GF-D8 (cell line): ENCODE measurements around the gene ZBTB39.
"Not testable (repeated sequence)": the region's sequence is repeated elsewhere in the genome, so short reads cannot be mapped to it uniquely, and the experiment has no call there.

Experiments
- DNase-seq: peaks from one replicate; lab custom pipeline; 2025; lab: John Stamatoyannopoulos, UW

ZBTB39 gene

DNA sequence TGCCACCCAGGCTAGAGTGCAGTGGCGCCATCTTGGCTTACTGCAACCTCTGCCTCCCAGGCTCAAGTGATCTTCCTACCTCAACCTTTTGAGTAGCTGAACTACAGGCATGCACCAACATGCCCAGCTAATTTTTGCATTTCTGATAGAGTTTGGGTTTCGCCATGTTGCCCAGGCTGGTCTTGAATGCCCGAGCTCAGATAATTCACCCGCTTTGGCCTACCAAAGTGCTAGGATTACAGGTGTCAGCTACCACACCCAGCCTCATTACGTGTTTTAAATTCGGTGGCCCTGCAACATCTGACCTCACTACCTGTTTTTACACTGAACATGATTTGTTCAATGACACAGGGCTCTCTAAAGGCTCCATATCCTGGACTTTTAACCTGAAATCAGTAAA lies 26.1 kb downstream of the ZBTB39 start:
- DNase-seq, result no peak

DNA sequence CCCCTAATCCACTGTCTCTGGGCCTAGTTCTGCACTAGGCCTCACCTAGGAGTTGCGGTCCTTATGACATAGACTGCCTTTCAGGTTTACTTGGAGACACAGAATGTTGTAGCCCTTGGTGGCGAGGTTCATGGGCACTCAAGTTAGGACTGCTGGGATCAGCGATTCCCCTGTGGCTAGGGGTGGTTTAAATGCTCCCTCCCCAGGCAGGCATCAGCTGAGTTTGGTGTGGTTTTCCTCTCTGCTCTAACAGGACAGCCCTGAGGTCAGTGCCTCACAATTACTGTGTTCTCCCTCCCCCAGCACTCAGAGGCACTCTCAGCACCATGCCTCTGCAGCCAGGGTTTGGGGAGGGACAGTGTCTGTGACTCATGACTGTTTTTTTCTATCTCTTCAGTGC lies 26.7 kb downstream of the ZBTB39 start:
- DNase-seq, result no peak

DNA sequence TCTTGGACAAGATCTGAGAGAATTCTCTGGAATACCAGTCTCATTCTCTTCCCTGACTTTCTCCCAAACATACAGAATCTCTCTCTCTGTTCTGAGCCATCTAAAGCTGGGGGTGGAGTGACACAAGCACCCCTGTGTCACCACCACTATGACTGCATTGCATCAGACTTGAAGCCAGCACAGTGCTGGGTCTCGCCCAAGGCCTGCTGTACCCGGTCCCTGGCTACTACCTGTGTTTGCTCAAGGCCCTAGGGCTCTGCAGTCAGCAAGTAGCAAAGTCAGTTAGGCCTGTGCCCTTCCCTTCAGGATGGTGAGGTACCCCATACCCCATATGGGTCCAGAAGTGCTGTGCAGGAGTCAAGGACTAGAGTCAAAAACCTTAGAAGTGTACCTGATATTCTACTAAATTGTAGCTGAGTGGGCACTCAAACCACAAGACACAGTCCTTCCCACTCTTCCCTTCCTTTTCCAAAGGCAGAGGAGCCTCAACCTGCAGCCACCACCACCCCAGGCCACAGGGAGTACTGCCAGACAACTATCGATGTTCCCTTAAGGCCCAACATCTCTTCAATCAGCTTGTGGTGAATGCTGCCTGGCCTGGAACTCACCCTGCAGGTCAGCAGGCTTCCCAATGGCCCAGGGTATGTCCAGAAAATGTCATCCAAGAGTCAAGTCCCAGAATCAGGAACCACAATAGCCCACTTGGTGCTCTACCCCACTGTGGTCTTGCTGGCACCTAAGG lies 27.8 kb downstream of the ZBTB39 start:
- DNase-seq, result no peak

DNA sequence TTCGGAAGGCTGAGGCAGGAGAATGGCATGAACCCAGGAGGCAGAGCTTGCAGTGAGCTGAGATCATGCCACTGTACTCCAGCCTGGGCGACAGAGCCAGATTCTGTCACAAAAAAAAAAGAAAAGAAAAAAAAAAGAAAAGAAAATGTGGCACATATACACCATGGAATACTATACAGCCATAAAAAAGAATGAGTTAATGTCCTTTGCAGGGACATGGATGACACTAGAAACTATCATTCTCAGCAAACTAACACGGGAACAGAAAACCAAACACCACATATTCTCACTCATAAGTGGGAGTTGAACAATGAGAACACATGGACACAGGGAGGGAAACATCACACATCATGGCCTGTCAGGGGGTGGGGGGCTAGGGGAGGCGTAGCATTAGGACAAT lies 29.0 kb downstream of the ZBTB39 start:
- DNase-seq, result not testable (repeated sequence)

DNA sequence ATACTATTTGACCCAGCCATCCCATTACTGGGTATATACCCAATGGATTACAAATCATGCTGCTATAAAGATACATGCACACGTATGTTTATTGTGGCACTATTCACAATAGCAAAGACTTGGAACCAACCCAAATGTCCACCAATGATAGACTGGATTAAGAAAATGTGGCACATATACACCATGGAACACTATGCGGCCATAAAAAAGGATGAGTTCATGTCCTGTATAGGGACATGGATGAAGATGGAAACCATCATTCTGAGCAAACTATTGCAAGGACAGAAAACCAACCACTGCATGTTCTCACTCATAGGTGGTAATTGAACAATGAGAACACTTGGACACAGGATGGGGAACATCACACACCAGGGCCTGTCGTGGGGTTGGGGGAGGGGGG lies 32.1 kb downstream of the ZBTB39 start:
- DNase-seq, result not testable (repeated sequence)

DNA sequence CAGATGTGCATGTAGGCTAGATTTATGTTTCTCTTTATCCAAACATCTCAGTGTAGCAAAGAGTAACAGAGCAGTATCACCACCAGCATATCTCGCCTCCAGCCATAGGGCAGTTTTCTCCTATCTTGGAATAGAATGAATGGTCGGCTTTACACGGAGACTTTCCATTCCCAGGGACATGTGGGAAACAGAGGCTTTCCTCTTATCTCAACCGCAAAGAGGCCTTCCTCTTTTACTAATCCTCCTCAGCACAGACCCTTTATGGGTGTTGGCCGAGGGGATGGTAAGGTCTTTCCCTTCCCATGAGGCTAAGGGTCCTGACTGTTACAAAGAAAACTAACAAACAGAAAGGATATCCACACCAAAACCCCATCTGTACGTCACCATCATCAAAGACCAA lies 37.4 kb downstream of the ZBTB39 start:
- not testable (repeated sequence) for DNase-seq

DNA sequence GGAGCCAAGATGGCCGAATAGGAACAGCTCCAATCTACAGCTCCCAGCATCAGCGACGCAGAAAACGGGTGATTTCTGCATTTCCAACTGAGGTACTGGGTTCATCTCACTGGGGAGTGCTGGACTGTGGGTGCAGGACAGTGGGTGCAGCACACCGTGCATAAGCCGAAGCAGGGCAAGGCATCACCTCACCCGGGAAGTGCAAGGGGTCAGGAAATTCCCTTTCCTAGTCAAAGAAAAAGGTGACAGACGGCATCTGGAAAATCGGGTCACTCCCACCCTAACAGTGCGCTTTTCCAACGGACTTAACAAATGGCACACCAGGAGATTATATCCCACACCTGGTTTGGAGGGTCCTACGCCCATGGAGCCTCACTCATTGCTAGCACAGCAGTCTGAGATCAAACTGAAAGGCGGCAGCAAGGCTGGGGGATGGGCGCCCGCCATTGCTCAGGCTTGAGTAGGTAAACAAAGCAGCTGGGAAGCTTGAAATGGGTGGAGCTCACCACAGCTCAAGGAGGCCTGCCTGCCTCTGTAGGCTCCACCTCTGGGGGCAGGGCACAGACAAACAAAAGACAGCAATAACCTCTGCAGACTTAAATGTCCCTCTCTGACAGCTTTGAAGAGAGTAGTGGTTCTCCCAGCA lies 40.2 kb downstream of the ZBTB39 start:
- DNase-seq, result not testable (repeated sequence)

DNA sequence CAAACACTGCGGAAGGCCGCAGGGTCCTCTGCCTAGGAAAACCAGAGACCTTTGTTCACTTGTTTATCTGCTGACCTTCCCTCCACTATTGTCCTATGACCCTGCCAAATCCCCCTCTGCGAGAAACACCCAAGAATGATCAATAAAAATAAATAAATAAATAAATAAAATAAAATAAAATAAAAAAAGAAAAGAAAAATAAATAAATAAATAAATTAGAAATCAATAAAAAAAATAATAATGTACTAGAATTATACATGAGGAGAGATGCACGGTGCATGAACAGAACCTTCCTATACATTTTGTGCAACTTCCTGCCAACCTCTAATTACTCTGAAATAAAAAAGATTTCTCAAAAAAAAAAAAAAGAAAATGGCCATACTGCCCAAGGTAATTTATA lies 41.2 kb downstream of the ZBTB39 start:
- DNase-seq, result not testable (repeated sequence)

DNA sequence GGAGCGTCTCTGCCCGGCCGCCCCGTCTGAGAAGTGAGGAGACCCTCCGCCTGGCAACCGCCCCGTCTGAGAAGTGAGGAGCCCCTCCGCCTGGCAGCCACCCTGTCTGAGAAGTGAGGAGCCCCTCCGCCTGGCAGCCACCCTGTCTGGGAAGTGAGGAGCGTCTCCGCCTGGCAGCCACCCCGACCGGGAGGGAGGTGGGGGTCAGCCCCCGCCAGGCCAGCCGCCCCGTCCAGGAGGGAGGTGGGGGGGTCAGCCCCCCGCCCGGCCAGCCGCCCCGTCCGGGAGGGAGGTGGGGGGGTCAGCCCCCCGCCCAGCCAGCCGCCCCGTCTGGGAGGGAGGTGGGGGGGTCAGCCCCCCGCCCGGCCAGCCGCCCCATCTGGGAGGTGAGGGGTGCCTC lies 42.8 kb downstream of the ZBTB39 start:
- DNase-seq, result not testable (repeated sequence)

DNA sequence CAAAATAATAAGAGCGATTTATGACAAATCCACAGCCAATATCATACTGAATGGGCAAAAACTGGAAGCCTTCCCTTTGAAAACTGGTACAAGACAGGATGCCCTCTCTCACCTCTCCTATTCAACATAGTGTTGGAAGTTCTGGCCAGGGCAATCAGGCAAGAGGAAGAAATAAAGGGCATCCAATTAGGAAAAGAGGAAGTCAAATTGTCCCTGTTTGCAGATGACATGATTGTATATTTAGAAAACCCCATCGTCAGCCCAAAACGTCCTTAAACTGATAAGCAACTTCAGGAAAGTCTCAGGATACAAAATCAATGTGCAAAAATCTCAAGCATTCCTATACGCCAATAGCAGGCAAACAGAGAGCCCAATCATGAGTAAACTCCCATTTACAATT lies 44.1 kb downstream of the ZBTB39 start:
- DNase-seq, result not testable (repeated sequence)

DNA sequence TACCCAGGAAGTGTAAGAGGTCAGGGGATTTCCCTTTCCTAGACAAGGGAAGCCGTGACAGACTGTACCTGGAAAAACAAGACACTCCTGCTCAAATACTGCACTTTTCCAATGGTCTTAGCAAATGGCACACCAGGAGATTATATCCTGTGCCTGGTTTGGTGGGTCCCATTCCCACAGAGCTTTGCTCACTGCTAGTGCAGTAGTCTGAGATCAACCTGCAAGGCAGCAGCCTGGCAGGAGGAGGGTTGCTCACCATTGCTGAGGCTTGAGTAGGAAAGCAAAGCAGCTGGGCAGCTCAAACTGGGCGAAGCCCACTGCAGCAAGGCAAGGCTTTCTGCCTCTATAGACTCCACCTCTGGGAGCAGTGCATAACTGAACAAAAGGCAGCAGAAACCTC lies 47.9 kb downstream of the ZBTB39 start:
- no peak for DNase-seq

DNA sequence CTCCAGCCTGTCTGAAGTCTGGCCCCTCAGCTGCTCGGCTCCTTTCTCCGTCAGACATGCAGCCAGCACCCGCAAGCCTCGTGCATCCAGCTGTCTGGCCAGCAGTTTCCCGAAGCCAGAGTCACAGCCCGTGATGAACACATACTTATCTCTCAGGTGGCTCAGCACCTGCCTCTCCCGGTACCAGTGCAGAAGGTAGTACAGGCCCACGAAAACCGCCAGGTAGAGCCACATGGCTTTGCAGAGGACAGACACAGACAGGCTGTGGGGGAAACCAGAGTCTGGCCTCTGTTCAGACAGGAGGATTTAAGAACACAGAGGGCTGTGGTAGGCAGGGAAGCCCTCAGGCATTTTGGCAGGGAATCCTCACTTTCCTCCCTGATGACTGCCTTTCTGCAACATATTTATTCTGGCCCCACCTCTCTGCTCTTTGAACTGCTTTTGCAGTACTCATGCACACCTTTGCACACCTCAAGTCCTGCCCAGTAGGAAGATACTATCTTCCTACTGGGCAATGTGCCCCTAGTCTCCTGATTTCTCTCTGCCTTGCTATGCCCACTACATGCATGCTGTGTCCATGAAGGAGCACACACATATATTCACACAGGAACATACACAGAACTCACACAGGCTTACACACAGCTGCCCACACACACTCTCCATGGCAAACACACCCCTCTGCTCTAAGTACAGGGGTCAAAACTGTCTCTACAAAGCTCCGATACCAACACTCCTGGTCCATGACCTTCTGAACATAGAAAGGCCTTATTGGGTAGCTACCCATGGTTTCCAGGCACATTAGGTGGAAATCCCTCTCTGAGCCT lies 48.9 kb downstream of the ZBTB39 start, which contains the start of gene RDH16:
Gene RDH16 (minus strand): TSS at position 380 of the 824 bp plus-strand sequence. CDS start 146 bp downstream, at position 234.
- DNase-seq, result no peak

DNA sequence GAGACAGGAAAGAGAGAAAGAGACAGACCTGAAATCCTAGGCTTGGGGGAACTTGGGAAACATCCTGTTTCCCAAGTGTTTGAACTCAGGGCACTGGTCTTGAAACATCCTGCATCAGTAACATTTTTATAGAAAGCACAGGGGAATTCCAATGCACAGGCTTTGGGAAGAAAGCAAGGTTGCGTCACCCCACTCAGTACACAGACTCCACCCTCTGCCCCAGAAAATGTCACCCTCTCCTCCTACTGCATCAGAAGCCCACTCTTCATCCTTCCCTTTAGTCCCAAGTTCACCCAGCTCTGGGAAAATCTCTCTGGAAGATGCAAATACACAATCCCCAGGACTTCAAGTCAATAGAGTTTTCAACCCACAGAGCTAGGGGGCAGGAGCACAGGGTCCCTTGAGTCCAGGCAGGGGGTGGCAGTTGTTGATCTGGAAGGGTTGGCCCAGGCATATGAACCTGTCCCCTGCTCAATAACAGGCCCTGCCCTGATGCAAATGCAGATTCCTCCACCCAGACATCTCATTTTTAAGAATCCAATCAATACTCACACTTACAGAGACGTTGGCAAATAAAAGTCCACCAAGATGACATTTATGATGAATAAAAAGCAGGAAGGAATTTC lies 50.6 kb downstream of the ZBTB39 start:
- no peak for DNase-seq

DNA sequence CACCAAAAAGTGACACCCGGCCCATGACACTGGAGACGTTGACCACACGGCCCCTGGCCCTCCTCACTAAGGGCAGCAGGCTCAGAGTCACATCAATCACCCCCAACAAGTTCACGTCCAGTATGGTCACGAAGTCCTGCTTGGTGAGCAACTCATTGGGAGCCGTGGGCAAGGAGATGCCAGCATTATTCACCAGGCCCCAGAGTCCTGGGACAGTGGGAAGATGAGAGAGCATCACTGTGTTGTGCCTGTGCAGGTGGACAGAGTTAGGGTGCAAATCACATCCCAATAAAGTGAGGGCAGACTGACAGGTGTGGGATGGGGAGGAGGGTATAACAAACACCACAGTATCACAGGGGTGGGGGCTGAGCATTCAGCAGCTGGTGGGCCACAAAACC lies 51.4 kb downstream of the ZBTB39 start:
- no peak for DNase-seq

DNA sequence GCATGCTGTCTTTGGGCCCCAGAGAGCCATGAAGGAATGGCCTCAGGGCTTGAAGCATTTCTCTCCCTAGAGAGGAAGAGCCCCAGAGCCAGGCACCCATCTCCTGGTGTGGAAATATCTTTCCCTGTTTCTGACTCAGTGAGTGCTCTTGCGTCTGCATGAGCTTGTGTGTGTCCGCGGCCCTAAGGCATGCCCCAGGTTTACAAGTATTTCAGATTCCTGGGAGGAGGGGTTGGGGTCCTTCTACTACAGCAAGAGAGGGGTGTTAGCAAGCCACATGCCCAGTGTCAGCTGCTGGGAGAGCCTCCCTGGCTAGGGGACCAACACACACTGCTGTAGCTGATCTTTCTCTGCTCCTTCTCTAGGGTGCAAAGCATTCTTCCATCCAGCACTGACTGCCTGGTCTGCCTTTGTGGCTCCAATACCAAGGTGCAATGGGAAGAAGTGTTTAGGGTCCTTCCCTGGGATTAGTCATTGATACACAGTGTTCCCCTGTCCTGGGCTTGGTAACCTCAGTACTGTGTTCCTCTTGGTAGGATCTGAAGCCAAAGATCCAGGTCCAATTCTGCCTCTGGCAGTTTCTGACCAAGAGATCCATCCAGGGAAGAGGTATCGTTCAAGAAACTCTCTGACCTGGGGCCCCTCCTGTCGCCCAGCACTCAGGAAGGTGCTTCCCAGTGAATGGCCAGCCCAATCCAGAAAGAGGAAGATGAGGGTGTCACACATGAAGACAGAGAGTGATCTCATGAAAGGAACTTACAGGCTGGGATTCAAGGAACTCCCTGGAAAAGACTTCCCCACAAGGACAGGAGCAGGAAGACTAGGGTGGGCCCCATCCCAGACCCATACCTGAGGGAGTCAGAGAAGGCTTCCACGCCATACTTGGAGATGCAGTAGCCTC lies 52.0 kb downstream of the ZBTB39 start:
- no peak for DNase-seq

DNA sequence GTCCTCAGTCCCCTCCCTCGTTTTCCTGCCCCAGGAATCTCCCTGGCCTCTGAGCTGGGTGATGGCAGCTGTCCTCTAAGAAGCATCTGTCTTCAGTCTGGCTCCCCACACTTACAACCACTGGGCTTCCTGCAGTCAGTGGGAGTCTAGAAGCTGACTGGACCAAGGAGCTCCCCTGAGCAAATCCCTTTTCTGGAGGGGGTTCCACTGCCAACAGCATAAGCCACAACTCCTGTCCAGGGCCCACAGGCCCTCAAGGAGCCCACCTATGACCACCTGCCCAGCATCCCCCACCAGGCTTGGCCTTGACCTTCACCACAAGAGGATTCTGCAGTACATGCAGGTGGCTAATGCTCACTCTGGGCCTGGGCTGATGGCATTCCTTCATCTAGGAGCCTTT lies 53.0 kb downstream of the ZBTB39 start:
- no peak for DNase-seq

DNA sequence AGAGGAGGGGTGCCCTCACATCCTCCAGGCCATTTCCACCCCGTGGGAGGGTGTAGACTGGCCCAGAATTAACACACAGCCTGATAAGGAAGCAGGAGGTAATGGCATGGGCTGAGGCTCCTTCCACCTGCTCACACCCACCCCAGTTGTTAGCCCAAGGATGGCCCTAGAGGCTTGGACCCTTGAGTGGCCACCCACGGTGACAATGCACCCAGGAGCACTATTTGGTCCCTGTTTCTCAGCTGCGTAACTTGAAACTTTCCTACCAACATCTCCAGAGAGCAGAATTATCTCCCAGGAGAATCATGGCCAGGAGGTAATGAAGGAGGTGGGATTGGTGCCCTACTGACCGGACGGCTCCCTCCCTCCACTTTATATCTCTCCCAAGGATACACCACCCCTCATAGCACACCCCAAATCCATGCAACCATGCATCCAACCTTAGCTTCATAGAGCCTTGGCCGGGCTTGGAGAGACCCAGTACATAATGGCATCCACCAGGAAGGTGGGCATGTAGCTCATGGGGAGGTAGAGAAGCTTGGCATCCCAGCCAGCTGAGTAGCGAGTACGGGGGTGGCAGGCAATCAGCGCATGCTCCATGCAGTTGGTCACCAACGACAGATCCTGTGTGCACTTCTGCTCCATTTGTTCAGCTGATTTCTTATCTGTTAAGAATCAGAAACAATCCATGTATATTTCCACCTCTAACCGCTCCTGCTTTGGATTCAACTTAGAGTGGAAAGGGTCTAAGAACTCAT lies 54.6 kb downstream of the ZBTB39 start:
- DNase-seq, result no peak

DNA sequence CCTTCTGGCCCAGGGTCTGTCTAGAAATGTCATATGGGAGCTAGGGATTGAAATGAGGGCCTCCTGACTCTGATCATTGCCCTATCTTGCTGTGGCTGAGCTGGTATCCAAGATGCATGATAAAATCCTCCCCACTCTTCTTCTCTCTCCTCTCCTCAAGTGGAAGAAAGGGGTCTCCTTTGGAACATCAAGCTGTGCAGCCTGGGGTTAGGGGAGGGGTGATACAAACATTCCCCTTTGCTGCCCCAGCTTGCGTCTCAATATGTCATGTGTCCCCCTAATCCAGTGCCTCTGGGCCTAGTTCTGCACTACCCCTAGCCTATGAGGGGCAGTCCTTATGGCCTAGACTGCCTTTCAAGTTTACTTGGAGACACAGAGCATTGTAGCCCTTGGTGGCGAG lies 57.5 kb downstream of the ZBTB39 start:
- no peak for DNase-seq
